K562 (cell line): ENCODE data around the gene FUT2. TPM values are rescaled to one million over a fixed set of nuclear protein-coding genes. Genes with fewer than 3 reads are reported as not detected.
A peak's percentile ranks its signal among the peaks of the same experiment; 100 is the strongest.

ENCODE experiments used
- ASH1L ChIP-seq: fragments of 450-650 bp; IDR thresholded peaks from 2 replicates; pipeline ENCODE4 v1.6.1; 2018; ENCODE audit warnings: borderline replicate concordance, mild to moderate bottlenecking, low read depth; ENCODE audit not compliant: partially characterized antibody
- C11orf30 ChIP-seq: fragments of 450-650 bp; IDR thresholded peaks from 2 replicates; pipeline ENCODE4 v1.6.1; 2016; ENCODE audit warnings: low read depth, mild to moderate bottlenecking
- CBX1 ChIP-seq: sonication (generic); IDR thresholded peaks from 2 replicates; pipeline ENCODE4 v1.6.1; 2016; ENCODE audit warnings: antibody characterized with exemption, low read depth, mild to moderate bottlenecking
- CREM ChIP-seq: IDR thresholded peaks from 2 replicates; pipeline ENCODE4 v1.6.1; 2014; ENCODE audit warnings: antibody characterized with exemption, low read depth
- DEAF1 ChIP-seq: fragments of 450-650 bp; formaldehyde crosslinking; IDR thresholded peaks from 2 replicates; pipeline ENCODE4 v1.4.0; 2020; ENCODE audit warnings: mild to moderate bottlenecking, moderate library complexity
- GATAD2A ChIP-seq: fragments of 450-650 bp; IDR thresholded peaks from 2 replicates; pipeline ENCODE4 v1.6.1; 2017
- HDAC6 ChIP-seq: IDR thresholded peaks from 2 replicates; pipeline ENCODE4 v1.6.1; 2012; ENCODE audit warnings: low read depth, mild to moderate bottlenecking, control low read depth, inconsistent platforms, low read length, moderate library complexity
- HDAC8 ChIP-seq: fragments of 450-650 bp; IDR thresholded peaks from 2 replicates; pipeline ENCODE4 v1.6.1; 2016; ENCODE audit warnings: mild to moderate bottlenecking, missing genetic modification characterization, moderate library complexity, missing compliant biosample characterization
- ILF3 ChIP-seq: fragments of 450-650 bp; IDR thresholded peaks from 2 replicates; pipeline ENCODE4 v1.6.1; 2018; ENCODE audit warnings: antibody characterized with exemption, mild to moderate bottlenecking, moderate library complexity, borderline replicate concordance
- MNT ChIP-seq, 2 experiments: fragments of 450-650 bp; conservative IDR thresholded peaks; 2 replicates each; pipeline ENCODE4 v1.6.1; 2017; ENCODE audit warnings: mild to moderate bottlenecking in 2 of 2, moderate library complexity in 2 of 2
- NFE2 ChIP-seq: IDR thresholded peaks from 2 replicates; pipeline ENCODE4 v1.6.1; 2014; ENCODE audit warnings: antibody characterized with exemption, low read depth
- NR0B1 ChIP-seq: fragments of 450-650 bp; IDR thresholded peaks from one replicate; pipeline ENCODE4 v1.6.1; 2018; ENCODE audit warnings: mild to moderate bottlenecking, moderate library complexity; ENCODE audit not compliant: partially characterized antibody
- TFAM ChIP-seq: fragments of 250-450 bp; sonication (Bioruptor Pico); conservative IDR thresholded peaks from 2 replicates; pipeline ENCODE4 v1.5.0; 2021; ENCODE audit warnings: mild to moderate bottlenecking, moderate library complexity
- ZEB2 ChIP-seq: fragments of 450-650 bp; IDR thresholded peaks from 2 replicates; pipeline ENCODE4 v1.6.1; 2016
- ZNF239 ChIP-seq: fragments of 250-450 bp; sonication (Bioruptor Pico); IDR thresholded peaks from 2 replicates; pipeline ENCODE4 v1.4.0; 2020; ENCODE audit warnings: mild to moderate bottlenecking
- ZNF280B ChIP-seq: fragments of 250-450 bp; sonication (Bioruptor Pico); IDR thresholded peaks from 2 replicates; pipeline ENCODE4 v1.5.1; 2021; ENCODE audit warnings: mild to moderate bottlenecking
- ZNF408 ChIP-seq: fragments of 250-450 bp; sonication (Bioruptor Pico); IDR thresholded peaks from 2 replicates; pipeline ENCODE4 v1.4.0; 2020; ENCODE audit warnings: low read depth, mild to moderate bottlenecking, moderate library complexity
- ZNF518B ChIP-seq: fragments of 250-450 bp; sonication (Bioruptor Pico); IDR thresholded peaks from 2 replicates; pipeline ENCODE4 v1.5.0; 2021; ENCODE audit warnings: mild to moderate bottlenecking, moderate library complexity
- polyA plus RNA-seq, 8 experiments: library from polyadenylated mRNA; depleted of rRNA in 4 of 8; stranded (reverse) in 5 of 8; unstranded in 3 of 8; fragments of >200 nt; fragmentation: Nextera tagmentation in 2 of 8; fragmentation: Illumina TruSeq in 1 of 8; extraction: Ambion mirVana in 2 of 8; extraction: Trizol in 1 of 8; gene quantifications; 2 replicates each; pipeline versions ENCODE4 v1.2.1 to v1.2.3, GENCODE V29; 2011 to 2014; ENCODE audit warnings: inconsistent platforms in 1 of 8, missing spikeins in 1 of 8
- total RNA-seq, 7 experiments: library from RNA; depleted of rRNA in 6 of 7; stranded (reverse); fragments of >200 nt in 6 of 7; fragmentation: Illumina TruSeq in 2 of 7; extraction: Trizol in 2 of 7; gene quantifications; 2 replicates each; pipeline versions ENCODE4 v1.2.1 to v1.2.3, GENCODE V29; 2011 to 2021; ENCODE audit warnings: low replicate concordance in 1 of 7

FUT2 gene
- total and polyA plus RNA-seq, 9 of the 15 experiments (the other 6 are each of a cell fraction or from before 2014, with no cell fraction given) = 0.03 to 0.04 TPM; not detected in 7

GRCh38 chr19:48724796-48725753 is 29.3 kb downstream of the FUT2 start (continued):
- no peak for TF ChIP-seq DEAF1 (CRISPR knock-in tag)
- TF ChIP-seq ILF3 = no peak
- TF ChIP-seq GATAD2A = no peak
- TF ChIP-seq NR0B1 = no peak
- TF ChIP-seq CREM = peak; percentile 80
- TF ChIP-seq HDAC8 (tag) = no peak
- no peak for TF ChIP-seq CBX1
- TF ChIP-seq ZNF239 (CRISPR knock-in tag) = no peak
- no peak for TF ChIP-seq TFAM (CRISPR knock-in tag)
- TF ChIP-seq ASH1L = peak; percentile 45
- no peak for TF ChIP-seq ZNF408 (CRISPR knock-in tag)
- no peak for TF ChIP-seq ZNF280B
- TF ChIP-seq MNT (conservative IDR thresholded peaks at IDR 0.05) = 0 out of 4 replicates have a peak, but pooled peaks of 1 of the 2 experiments have one; percentile 32
- peak; percentile 71 for TF ChIP-seq C11orf30
- TF ChIP-seq HDAC6 = no peak
- TF ChIP-seq ZNF518B (CRISPR knock-in tag) = no peak
- TF ChIP-seq ZEB2 = no peak
- TF ChIP-seq NFE2 = no peak
